TTC549 (cell line): Measurements from ENCODE around the gene CACNA1I.

ENCODE experiments used
- FAIRE-seq: peaks from 2 replicates; lab custom pipeline; 2012; peaks lifted over from hg19 to GRCh38; lab: Jason Lieb, UNC

The CACNA1I gene

DNA sequence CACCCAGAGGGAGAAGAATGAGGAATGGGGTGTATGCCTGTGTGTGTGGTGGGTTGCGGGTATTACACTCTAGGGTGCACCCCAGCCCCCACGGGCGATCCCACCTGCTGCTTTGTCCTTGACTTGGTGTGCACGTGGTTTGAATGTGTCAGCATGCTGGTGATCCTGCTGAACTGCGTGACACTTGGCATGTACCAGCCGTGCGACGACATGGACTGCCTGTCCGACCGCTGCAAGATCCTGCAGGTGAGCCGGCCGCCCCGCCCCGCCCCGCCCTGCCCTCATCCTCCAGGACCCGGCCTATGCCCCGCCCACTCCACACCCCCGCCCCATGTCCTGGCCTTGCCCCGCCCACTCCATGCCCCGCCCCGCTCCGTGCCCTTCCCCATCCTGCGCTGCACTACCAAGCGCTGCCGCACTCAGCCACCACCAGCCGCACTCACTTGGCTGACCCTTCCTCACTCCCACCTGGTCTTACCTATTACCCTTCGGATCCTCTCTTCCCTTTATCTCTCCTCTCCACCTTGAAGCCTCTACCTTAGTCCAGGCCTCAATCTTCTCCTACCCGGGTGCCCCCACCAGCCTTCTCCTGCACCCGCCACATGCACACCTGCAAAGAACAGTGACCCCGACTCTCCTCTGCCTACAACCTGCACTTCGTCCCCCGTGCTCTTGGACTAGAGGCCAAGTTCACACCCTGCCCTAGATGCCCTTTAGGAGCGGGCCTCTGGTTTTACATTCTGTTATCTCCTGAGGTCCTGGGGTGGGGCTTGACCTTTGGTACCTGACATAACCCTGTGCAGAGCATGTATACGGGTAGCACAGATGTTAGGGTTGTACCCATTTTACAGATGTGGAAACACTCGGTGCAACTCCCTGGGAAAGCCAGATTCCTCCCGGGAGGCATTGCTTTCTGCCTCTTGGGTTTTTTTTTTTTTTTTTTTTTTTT is 27.7 kb downstream of the CACNA1I start:
- FAIRE-seq, result no peak

DNA sequence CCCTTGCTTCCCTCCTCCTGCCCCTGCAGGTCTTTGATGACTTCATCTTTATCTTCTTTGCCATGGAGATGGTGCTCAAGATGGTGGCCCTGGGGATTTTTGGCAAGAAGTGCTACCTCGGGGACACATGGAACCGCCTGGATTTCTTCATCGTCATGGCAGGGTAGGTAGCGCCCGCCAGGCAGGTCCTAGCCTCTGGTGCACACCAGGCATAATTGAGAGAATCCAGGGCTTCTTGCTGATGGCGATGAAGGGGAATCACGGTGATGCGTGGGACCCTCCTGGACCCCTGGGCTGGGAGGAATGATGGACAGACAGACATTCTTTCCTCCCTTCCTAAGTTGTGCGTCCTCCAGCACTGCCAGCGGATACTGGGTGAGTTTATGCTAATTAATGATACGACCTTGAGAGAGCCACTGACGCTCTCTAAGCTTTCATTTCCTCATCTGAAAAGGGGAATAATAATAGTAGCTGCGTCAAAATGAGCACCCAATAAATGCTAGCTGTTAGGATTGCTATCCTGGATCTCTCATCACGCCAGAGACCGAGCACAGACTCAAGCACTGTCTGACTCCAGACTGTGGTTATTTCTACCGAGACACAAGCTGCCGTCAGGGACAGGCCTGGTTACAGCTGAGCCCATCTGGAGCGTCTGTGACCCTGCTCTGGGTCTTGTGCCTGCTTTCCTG is 30.1 kb downstream of the CACNA1I start:
- no peak for FAIRE-seq

GRCh38 chr22:39601180-39601535 is 30.6 kb downstream of the CACNA1I start:
- FAIRE-seq, result no peak

- FAIRE-seq, result no peak
Observed at GRCh38 chr22:39603345-39603744, 32.8 kb downstream of the CACNA1I start.

DNA sequence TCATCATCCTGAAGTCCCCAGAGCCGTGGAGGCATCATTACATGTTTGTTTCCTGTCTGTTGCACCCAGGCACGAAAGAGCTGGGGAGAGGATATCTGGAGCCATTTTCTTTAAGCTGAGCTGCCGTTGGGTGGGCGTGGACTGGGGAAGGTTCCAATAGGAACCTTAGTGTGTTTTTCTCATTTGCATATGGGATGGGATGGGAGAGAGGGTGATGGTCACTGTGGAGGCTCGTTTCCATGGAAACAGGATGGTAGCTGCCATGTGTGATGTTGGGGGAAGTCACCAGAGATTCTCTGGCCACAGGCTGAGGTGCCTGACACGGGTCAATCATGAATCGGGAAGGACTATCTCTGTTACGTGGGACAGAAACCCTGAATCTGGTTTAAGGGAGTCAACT is 39.7 kb downstream of the CACNA1I start:
- FAIRE-seq, result no peak

DNA sequence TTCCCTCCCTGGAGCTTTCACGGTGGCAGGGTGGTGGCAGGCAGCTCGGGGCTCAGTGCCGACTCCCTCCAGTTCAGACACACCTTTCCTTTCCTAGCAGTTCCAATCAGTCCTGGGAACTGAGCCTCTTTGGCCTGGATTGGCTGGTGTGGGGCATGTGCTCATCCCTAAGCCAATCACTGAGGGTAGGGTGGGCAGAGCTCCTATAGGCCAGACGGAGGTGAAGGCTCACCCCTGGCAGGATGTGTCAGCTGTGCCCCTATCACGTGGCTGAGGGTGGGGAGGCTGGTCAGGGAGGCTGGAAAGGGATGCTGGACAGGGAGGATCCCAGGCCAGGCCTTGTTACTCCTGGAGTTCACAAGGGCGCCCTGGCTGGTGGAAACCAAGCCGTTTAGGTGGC is 40.2 kb downstream of the CACNA1I start:
- no peak for FAIRE-seq

DNA sequence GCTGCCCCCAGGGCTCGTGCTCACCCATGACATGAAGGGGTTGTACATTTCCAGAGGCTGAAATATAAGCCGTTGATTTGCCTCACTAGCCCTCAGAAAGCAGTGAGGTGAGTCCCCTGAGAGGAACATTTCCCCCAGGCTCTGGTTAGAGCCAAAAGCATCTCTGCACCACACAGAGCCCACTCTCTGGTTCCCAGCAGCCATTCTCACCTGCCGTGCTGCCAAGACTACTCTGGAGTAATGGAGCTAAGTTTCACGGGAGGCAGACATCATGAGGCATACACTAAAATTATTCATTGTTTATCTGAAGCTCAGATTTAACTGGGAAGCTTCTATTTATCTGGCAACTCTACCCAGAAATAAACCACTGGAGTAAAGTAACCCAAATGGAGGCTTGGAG is 40.8 kb downstream of the CACNA1I start:
- FAIRE-seq, result no peak

GRCh38 chr22:39612811-39613548 is 42.4 kb downstream of the CACNA1I start:
- FAIRE-seq, result no peak

GRCh38 chr22:39613549-39613921 is 43.0 kb downstream of the CACNA1I start:
- no peak for FAIRE-seq

- no peak for FAIRE-seq
Observed at GRCh38 chr22:39614442-39614841, 43.9 kb downstream of the CACNA1I start.

- no peak for FAIRE-seq
Observed at GRCh38 chr22:39616051-39616450, 45.5 kb downstream of the CACNA1I start.

DNA sequence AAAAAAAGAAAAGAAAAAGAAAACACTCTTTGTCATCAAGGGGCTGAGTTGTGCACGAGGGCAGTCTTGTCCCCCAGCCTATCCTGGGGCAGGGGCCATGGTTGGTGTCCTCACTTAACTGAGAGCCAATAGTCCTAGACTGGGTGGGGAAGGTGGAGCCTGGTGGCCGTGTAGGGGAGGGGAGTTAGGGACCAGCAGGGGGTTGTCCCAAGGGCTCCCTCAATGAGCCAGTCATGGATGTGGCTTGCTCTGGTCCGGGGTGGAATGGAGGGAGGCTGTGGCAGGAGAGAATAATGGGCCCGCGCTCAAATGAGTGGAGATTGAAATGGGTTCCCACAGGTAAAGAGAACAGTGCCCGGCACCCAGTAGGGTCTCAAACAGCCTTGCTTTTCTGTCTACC is 46.2 kb downstream of the CACNA1I start:
- FAIRE-seq, result no peak

- FAIRE-seq, result no peak
Observed at GRCh38 chr22:39617342-39617741, 46.8 kb downstream of the CACNA1I start.

- no peak for FAIRE-seq
Observed at GRCh38 chr22:39617970-39618757, 47.6 kb downstream of the CACNA1I start.

DNA sequence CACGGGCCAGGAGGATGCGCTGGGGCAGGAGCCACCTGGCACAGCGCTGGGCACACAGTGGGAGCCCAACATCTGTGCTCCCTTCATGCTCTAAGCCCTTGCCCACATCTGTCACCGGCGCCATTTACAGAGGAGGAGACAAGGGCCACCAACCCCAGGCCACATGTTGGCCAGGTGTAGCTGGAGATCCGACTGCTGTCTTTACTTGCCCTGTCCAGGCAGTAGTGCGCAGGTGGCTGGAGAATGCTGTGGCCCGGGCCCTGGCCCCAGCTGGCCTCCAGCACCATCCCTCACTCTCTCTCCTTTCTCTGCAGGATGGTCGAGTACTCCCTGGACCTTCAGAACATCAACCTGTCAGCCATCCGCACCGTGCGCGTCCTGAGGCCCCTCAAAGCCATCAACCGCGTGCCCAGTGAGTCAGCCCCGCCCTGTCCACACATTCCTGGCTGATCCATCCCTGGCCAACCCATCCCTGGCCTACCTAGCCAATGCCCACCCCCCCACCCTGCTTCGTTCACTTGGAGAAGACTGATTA is 48.5 kb downstream of the CACNA1I start:
- no peak for FAIRE-seq

GRCh38 chr22:39620924-39621690 is 50.6 kb downstream of the CACNA1I start:
- FAIRE-seq, result no peak

DNA sequence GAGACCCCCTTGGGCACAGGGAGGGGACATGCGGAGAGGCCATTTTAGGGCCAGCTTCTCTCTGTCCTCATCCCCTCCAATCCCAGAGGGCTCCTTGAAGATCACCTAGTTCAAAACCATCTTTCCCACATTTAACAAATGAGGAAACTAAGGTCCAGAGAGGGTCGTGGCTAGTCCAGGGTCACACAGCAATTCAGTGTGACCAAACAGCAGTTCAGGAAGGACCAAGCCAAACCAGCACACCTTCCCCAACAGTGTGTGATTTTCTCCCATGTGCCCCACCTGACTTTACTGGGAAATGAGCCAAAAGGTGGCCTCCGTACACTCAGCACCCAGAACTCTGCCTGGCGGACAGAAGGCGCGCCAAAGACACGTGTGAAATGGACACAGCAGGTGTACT is 51.3 kb downstream of the CACNA1I start:
- FAIRE-seq, result no peak

GRCh38 chr22:39622881-39623367 is 52.4 kb downstream of the CACNA1I start:
- no peak for FAIRE-seq

- FAIRE-seq, result no peak
Observed at GRCh38 chr22:39623603-39624500, 53.3 kb downstream of the CACNA1I start.

- no peak for FAIRE-seq
Observed at GRCh38 chr22:39624501-39624821, 53.9 kb downstream of the CACNA1I start.
